Measurements from ENCODE around the gene PPP1CA. TPM values are rescaled to one million over a fixed set of nuclear protein-coding genes. Genes with fewer than 3 reads are reported as not detected.
A peak's percentile ranks its signal among the peaks of the same experiment; 100 is the strongest.

PPP1CA gene
- polyA plus RNA-seq, 2 of the 4 experiments (the other 2 are of a cell fraction), result 174 to 208 TPM

- no peak for TF ChIP-seq USF2 (IDR thresholded peaks at IDR 0.05)
Observed at GRCh38 chr11:67376873-67377808, 24.5 kb downstream of the PPP1CA start (continued).

- Histone ChIP-seq H3K4me3 (peak overlapping the region; percentile 29), H3K4me1 (peaks cover 73% of the 10 kb centered on the region), H3K4me2 (peak overlapping the region; percentile 95), H3K9me3 (no peaks in the 10 kb centered on the region), H3K27ac (peak overlapping the region; percentile 95 to 100)
- ATAC-seq, result no peak
- 33% methylated on average over 7 of the region's 7 CpGs for WGBS (ENCODE audit: missing lambda C conversion rate)
- CTCF ChIA-PET, result interaction anchor here (0.6 to 46.2 kb wide), 6 partner anchors 16 to 257 kb away, joined by 3 to 1913 read pairs (median 11); partner anchors contain the start of genes KDM2A, POLD4, PPP1CA and RAD9A
- POLR2A ChIA-PET, result interaction anchor here (1.0 to 9.3 kb wide), 3 partner anchors 16 to 26 kb away, joined by 3 to 172 read pairs (median 4); partner anchors contain the start of genes POLD4, PPP1CA and RAD9A
- TF ChIP-seq RFX5 (IDR thresholded peaks at IDR 0.05) (no peak), HOXB13 (CRISPR knock-in tag; IDR thresholded peaks at IDR 0.05; ENCODE audit: low read depth) (0 out of 2 replicates have a peak, but pooled peaks have one; percentile 45)
- FAIRE-seq, result no peak
- no peak for DNase-seq (ENCODE audit: low read depth in 1 of 2, low spot score in 1 of 2)
Observed at GRCh38 chr11:67376063-67376820, 25.4 kb downstream of the PPP1CA start.

- DNase-seq (ENCODE audit: low read depth in 1 of 2, low spot score in 1 of 2) (peak; percentile 52 to 80), FAIRE-seq (no peak), ATAC-seq (peak in 1 of 2 experiments; percentile 0; a peak in 1 of 6 replicates)
- Histone ChIP-seq H3K4me2 (peak overlapping the region; percentile 95), H3K27ac (peak overlapping the region; percentile 95 to 100), H3K4me3 (peak overlapping the region; percentile 29), H3K4me1 (peaks cover 73% of the 10 kb centered on the region), H3K9me3 (no peaks in the 10 kb centered on the region)
- CTCF ChIA-PET, result interaction anchor here (2.2 to 46.2 kb wide), 4 partner anchors 17 to 113 kb away, joined by 9 to 1913 read pairs (median 320); partner anchors contain the start of genes POLD4, PPP1CA, RAD9A and TBC1D10C
- TF ChIP-seq HOXA7 (CRISPR knock-in tag; IDR thresholded peaks at IDR 0.05) (peak; percentile 63; the same call in 1 of the 2 replicates), MAFK (IDR thresholded peaks at IDR 0.05; ENCODE audit: partially characterized antibody) (peak; percentile 65), E2F6 (IDR thresholded peaks at IDR 0.05; ENCODE audit: borderline replicate concordance, low read depth) (peak; percentile 45; the same call in 1 of the 2 replicates), GATA3 (IDR thresholded peaks at IDR 0.05; ENCODE audit: borderline replicate concordance) (peak; percentile 64), HOXB13 (CRISPR knock-in tag; IDR thresholded peaks at IDR 0.05; ENCODE audit: low read depth) (peak; percentile 26; the same call in 1 of the 2 replicates), POLR2A (IDR thresholded peaks at IDR 0.05; ENCODE audit: low read length) (peak; percentile 29), EP300 (IDR thresholded peaks at IDR 0.05) (peak in 1 of 2 experiments; percentile 74; a peak in 3 of 5 replicates), BHLHE40 (IDR thresholded peaks at IDR 0.05; ENCODE audit: low read depth, low read length) (no peak), EHF (CRISPR knock-in tag; IDR thresholded peaks at IDR 0.05) (peak; percentile 44; the same call in 1 of the 2 replicates), CBX8 (IDR thresholded peaks at IDR 0.05) (no peak), FOSL2 (IDR thresholded peaks at IDR 0.05) (peak; percentile 24; the same call in 1 of the 2 replicates), FOSL2 (CRISPR knock-in tag; IDR thresholded peaks at IDR 0.05) (0 out of 2 replicates have a peak, but pooled peaks have one; percentile 6), CBX2 (IDR thresholded peaks at IDR 0.05; ENCODE audit: borderline replicate concordance, low read depth) (no peak), HOXB5 (CRISPR knock-in tag; IDR thresholded peaks at IDR 0.05) (no peak), TFCP2L1 (CRISPR knock-in tag; IDR thresholded peaks at IDR 0.05) (no peak), NR3C1 (IDR thresholded peaks at IDR 0.05) (no peak), RAD21 (conservative IDR thresholded peaks at IDR 0.05 in 1 of 2, IDR thresholded peaks at IDR 0.05 in 1 of 2) (no peak; a peak in 1 of 5 replicates), SREBF2 (IDR thresholded peaks at IDR 0.05) (no peak), JUN (IDR thresholded peaks at IDR 0.05) (peak in 1 of 2 experiments; percentile 79; a peak in 2 of 5 replicates)
- TF ChIP-seq, protein P1, sequence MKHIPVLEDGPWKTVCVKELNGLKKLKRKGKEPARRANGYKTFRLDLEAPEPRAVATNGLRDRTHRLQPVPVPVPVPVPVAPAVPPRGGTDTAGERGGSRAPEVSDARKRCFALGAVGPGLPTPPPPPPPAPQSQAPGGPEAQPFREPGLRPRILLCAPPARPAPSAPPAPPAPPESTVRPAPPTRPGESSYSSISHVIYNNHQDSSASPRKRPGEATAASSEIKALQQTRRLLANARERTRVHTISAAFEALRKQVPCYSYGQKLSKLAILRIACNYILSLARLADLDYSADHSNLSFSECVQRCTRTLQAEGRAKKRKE (CRISPR knock-in tag; IDR thresholded peaks at IDR 0.05; ENCODE audit: low read depth), result no peak
- TF ChIP-seq, protein P2, sequence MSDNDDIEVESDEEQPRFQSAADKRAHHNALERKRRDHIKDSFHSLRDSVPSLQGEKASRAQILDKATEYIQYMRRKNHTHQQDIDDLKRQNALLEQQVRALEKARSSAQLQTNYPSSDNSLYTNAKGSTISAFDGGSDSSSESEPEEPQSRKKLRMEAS (IDR thresholded peaks at IDR 0.05), result peak; percentile 78
- POLR2A ChIA-PET, result interaction anchor here (0.7 to 9.3 kb wide), 6 partner anchors 16 to 105 kb away, joined by 3 to 172 read pairs (median 7); partner anchors contain the start of genes POLD4, PPP1CA and RAD9A
- 1% methylated on average over 8 of the region's 15 CpGs for WGBS (ENCODE audit: missing lambda C conversion rate)
Observed at GRCh38 chr11:67375320-67376055, 26.2 kb downstream of the PPP1CA start.
